Activated CD8-positive, alpha-beta memory T cell treated with anti-CD3 and anti-CD28 coated beads for 48 hours (primary cell): ENCODE measurements around the gene KCTD8.

ENCODE experiments used
- DNase-seq, 3 experiments: peaks; one replicate each; pipeline ENCODE4 v3.0.0-alpha.2; 2020; ENCODE audit warnings: low read depth in 2 of 3, low spot score in 2 of 3

The KCTD8 gene

DNA sequence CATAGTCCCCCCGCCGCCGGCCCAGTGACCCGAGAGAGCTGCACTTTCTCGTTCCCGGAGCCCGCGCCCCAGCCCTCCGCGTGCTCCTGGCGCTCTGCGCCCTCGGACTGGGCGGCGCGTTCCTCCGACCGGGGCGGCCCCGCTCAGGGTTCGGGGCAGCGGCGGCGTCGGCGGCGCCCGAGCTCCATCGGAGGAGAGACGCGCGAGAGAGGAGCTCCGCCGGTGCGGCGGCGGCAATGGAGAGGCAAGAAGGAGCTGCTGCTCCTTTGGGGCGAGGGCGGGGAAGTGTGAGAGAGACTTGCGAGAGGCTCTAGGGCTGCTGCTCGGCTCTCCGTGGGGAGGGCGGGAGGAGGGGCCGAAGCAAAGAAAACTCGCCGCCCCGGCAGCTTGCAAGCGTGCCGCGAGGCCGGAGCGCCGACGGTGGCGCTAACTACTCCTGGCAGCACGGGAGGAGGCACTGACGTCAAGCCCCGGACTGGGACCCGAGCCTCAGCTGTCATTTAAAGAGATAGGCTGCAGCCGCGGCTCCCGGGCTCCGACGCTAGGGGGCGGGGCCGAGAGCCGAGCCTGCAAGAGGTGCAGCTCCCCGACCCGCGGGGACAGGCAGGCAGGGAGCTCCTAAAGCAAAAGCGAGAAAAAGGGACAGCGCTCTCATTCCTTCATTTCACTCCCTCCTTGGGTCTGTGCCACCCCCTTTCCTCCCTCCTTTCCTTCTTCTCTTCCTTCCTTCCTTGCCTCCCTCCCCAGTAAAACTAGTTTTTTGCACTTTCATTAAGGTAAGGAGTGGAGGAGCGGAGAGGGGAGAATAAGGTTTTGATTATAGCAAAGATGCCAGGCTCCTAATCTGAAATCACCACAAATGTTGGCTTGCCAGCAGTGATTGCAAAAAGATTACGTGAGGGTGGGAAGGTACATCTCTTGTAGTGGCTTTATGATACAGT, at the start of gene KCTD8:
TSS of gene KCTD8 (minus strand) at position 289 of the 941 bp plus-strand sequence.
- DNase-seq, result peak; percentile 28 to 44 (median 30)

DNA sequence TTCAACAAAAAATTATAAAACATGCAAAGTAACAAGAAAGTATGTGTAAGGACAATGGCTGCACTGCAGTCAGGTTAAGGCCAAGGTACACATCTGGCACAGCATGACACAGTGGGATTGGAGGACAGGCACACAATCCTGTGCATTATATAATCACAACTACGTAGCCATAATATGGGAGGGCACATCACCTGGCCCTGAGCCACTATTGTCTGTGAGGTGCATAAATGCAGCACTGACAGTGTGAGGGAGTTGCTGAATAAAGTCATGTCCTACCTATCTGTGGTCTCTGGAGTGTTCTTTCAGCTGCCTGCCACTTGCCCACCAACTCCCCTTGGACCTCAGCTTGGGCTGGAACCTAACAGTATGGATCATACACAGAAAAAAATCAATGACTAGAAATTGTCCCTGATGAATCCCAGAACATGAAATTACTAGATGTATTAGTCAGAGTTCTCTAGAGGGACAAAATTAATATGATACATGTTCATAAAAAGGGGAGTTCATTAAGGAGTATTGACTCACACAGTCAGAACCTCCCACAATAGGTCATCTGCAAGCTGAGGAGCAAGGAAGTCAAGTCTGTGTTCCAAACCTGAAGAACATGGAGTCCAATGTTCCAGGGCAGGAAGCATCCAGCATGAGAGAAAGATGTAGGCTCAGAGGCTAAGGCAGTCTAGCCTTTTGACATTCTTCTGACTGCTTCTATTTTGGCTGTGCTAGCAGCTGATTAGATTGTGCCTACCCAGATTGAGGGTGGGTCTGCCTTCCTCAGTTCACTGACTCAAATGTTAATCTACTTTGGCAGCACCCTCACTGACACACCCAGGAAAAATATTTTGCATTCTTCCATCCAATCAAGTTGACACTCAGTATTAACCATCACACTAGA, 46.4 kb upstream of the KCTD8 start:
- no peak for DNase-seq

DNA sequence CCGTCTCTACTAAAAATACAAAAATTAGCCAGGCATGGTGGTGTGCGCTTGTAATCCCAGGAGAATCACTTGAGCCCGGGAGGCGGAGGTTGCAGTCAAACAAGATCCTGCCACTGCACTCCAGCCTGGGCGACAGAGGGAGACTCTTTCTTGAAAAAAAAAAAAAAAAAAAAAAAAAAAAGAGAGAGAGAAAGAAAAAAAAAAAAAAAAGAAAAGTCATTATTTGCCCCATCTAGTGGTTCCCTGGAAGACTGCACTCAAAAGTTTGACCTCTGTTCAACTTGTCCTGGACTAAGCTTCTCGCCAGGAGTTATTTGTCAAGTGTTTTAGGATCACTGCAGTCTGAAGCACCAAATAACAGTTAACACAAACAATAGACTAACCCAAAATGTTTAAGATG, 45.3 kb upstream of the KCTD8 start:
- no peak for DNase-seq

DNA sequence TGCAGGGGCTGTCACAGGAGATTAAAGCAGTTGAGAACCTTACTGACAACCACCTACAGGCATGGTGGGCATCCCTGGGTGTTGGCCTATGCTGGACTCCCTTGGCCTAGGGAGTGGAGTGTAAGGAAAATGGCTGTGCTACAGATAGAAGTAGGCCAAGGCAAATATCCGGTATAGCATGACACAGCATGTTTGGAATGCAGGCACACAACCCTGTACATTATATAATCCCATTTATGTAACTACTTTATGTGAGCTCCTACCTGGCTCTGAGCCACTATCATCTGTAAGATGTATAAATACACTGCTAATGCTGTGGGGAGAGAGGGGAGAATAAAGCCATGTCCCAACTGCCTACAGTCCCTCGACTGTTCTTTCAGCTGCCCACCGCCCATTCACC, 38.7 kb upstream of the KCTD8 start:
- DNase-seq, result no peak

DNA sequence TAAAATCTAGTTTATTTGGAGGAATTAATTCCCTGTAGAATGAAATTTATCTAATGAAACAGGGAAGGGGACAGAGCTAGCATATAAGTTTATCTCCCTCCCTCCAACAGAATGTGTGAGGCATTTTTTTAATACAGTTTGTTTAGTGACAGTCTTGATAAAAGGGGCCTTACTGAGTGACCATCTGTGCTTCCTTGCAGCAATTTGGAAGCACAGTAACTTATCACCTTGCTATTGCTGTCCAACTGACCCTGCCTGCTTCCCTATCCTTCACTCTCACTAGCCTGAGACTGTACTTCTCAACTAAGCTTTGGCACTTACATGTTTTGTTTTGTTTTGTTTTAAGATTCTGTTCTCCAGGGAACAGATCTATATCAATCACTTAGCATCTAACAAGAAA, 31.1 kb upstream of the KCTD8 start:
- DNase-seq, result no peak

DNA sequence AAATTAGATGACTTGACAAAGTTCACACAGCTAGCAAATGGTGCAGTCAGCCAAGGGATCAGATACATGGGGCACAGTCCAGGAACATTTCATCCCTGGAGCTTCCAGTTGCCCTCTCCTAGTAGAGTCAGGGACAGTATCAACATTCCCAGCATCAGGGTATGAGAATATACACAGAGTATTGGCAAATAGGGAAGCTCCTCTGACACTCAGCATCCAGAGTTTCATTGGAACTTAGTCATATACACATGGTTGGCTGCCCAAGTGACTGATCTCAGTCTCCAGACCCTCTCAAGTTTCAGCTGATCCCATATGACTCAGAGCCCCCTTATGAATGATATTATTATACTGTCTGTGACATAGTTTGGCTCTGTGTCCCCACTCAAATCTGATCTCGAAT, 13.7 kb upstream of the KCTD8 start:
- DNase-seq, result no peak

DNA sequence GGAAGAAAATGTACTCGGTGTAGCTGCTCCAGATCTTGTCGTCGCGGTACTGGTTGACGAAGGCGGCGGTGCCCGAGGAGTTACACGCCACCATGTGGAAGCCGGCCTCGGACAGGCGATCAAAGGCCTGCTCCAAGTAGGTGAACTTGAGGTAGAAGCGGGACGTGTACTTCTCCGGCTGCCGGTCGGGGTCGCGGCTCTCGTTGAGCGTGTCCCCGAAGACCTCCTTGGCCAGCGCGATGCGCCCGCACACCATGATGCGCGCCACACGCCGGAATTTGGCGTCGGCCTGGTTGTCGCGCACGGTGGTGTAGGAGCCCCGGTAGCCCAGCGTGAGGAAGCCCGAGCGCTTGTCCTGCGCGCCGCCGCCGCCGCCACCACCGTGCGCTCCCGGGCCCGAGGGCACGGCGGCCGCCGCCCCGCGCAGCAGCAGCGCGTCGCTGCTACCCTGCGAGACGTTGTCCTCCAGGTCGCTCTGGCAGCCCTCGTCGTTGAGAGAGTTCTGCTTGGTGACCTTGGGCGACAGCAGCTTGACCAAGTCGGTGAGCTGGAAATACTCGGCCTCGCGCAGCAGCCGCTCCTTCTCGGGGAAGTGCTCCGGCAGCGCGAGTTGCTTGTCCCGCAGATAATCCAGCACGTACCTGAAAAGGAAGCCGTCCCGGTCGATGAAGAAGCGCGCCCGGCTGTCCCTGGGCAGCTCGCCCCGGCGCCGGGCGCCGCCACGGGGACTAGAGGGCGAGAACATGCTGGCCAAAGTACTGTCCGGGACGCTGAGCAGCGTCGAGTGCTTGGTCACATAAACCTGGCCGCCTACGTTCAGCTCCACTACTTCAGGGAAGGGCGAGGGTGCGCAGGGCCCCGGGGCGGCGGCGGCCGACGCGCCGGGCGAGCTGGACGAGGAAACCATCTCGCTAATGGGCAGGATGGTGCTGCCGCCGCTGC, 775 bp downstream of the KCTD8 start:
- DNase-seq, result no peak

DNA sequence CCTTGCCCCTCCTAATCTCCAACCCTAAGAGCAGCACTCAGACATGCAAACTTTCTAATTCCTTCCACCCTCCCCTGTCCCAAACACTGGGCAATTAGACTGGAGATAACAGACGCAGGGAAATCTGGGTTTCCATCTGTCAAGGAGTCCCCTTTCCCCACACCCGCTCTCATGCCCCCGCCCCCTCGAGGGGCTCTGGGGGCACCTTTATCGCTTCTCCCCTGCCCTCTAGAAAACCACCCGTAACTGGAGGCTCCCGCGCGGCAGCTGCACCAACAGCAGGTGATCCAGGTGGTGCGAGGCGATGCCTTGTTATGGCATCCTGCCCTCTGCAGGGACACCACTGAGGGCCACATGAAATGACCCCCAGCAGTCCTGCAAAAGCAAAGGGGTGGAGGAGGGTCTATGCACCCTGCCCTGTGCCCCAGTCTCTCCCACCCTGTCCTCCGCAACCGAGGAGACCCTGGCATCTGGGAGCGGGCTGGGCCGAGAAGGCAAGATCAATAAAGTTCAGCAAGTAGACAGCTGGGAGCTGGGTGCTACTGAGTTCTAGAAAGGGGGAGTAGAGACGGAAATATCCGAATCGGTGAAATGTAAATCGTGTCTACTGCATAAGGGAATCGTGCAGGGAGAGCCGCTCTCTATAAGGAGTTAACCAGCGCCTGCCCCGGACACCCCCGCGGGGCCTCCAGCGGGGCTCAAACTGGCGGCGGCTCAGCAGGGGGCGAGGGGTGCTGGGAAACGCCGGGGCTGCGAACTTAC, 1.6 kb downstream of the KCTD8 start:
- DNase-seq, result no peak

DNA sequence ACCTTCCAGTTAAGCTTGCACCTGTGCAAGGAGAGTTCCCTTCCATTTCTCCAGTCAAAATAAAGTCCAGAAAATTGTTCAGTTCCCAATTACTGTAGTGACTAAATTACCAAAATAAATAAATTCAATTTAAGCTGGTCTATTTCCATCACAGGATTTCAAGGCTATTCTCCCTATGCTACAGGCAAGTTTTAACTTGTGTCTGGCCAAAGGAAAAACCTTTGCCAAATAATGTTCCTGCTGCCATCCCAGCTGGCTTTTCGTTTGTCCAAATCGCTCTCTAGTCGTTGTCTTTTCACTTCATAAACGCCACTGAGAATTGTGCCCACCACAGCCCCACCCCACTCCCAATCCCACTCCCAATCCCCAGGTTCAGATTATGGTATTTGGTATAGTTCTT, 2.4 kb downstream of the KCTD8 start:
- DNase-seq, result no peak

DNA sequence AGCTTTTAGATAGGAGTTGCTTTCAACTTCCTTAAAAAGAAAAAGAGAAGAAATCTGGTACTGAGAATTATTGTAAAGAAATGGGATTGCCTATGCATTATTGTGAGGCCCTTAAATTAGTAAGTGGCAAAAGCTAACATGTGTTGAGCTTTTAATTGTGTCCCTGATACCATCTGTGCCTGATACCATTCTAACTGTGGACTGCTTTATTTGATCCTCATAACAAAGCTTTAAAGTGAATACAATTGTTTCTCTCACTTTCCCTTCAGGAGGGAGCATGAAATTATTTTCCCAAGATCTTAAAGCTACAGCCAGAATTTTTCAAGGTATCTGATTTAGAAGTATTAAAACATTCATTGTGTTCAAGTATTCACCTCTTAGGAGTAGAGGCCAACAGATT, 9.9 kb downstream of the KCTD8 start:
- DNase-seq, result no peak

DNA sequence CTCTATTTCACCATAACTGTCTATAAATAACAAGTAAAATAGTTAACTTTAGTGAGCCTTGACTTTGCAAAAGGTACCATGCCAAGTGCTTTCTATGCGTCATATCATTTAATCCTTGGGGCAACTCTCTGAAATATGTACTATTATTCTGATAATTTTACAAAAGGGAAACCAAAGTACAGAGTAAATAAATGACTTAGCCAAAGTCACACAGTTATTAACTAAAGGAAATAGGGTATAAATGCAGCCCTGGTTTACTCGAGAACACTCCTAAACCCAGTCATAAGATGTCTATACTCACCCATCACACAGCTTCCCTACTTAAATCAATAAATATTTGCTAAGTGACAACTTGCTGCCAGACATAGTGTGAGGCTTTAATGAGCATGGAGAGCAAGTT, 14.4 kb downstream of the KCTD8 start:
- DNase-seq, result no peak

DNA sequence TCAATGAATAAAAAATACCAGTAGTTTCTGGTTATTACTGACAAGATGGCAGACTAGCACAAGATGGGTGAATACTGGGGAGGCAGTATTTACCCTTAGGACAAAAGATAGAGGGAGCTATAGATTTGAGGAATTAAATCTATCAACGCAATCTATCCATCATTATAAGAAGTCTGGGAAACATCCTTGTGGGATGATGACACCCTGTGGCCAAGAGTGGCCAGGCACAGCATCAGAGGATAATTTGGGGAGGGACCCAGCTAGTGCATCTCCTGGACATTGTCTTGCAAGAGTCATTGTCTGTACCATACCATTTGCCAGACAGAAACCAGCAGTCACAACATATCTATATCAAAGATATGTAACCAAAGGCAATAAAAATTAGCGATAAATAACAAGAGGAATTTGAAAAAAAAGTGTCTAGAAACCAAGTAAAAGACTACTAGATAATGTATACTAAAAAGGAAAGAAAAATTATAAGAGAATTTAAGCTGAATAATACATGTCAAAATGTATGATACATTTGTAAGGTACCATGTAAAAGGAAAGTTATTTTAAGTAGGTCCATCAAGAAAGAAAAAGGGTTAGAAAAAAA, 22.9 kb downstream of the KCTD8 start:
- no peak for DNase-seq

DNA sequence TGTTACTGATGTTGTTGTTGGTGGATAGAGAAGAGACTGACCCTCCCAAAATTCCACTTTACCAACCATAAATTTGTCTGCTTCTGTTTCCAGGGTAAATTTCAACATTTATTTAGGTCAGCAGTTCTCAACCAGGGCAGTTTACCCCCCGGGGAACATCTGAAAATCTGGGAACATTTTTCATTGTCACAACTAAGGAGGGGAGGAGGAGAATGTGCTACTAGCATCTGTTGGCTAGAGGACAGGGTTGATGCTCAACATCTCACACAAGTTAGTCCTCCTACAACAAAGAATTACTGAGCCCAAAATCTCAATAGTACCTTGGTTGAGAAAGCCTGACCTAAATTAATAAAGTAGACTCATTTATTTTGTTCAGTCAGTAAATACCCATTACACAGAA, 25.7 kb downstream of the KCTD8 start:
- DNase-seq, result no peak

DNA sequence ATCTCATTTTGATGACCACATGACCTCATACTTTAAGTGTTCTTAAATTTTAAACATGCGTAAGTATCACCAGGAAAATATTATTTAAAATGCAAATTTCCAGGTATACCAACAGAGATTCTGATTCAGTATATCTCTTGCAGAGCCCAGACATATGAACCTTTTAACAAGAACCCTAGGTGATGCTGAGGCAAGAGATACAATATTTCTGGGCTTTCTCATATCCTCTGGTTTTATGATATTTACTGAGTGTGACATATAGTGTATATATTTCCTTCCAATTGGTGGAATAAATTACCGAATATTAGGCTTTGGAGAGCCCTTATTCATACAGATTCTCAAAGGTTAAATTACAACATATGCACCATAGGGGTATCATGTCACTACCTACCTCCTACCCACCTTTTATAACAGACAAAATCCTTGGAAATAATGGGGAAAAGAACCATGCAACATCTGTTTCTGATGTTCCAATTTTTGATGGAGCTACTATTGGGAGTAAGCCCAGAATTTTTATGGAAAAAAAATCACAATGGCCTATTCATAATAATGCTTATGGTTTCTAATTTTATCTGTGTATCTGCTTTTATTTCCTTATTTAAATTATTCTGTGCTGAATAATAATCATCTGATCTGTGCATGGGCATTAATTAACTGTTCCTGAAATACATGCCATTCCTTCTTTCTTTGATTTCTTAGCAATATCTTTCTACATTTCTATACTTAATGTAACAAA, 27.1 kb downstream of the KCTD8 start:
- no peak for DNase-seq

DNA sequence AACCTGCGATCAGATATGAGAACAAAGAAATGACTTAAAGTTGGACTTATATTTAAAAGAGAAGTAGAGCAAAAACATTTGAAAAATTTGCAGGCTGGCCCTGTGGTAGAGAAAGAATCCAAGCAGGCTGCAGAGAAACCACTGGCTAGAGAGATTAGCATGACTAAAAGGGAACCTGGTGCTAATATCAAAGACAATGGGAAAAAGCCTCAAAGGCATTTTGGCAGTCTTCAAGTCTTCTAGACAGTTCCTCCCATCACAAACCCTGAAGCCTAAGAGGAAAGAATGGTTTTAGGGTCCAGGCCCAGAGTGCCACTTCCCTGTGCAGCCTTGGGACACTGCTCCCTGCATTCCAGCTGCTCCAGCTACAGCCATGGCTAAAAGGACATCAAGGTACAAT, 33.4 kb downstream of the KCTD8 start:
- no peak for DNase-seq

DNA sequence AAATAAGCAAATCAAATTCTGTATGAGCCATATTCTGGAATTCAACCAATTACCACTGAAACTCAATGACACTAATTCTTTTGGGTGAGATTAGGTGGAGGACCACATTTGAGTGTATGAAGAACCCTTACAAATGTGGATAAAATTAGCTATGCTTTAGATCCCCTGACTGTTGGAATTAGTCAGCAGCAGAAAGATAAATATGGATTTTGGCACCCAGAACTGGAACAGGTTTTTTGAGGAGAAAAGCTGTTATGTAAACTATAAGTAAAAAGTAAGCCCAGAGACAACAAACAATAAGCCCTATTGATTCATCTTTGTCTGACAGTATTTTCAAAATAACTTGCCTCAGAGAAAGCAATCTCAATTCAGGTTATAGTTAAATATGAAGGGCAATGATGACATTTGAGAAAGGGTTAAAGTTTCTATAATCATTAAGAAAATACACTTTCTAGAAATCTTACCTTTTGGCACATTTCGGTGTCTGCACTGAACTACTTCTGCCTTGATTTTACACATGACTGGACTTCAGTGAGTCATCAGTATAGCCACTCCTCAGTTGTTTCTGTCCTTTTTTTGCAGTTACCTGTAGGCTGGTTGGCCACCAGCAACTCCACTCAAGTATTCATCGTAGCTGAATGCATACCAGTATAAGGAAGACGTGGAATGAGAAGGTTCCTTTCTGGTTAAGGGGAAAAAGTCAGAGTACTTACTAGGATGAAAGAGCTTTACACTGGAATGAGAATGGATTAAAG, 80.0 kb downstream of the KCTD8 start:
- no peak for DNase-seq

DNA sequence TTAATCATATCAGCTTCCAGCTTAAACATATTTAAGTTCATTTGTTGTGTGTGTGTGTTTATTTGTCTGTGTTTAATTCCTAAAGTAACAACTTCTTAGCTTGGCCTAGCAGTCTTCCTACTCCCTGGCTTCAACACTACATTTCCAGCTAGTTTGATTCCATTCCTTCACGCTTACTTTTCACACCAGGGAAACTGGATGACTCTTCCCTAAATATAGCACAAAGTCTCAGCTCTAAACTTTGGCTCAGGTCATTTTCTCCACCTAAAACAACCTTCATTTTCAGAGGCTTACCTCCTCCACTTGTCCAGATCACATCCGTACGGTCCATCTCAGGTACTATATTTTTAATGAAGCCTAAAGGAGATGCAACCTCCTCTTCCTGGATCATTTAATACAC, 94.4 kb downstream of the KCTD8 start:
- no peak for DNase-seq

DNA sequence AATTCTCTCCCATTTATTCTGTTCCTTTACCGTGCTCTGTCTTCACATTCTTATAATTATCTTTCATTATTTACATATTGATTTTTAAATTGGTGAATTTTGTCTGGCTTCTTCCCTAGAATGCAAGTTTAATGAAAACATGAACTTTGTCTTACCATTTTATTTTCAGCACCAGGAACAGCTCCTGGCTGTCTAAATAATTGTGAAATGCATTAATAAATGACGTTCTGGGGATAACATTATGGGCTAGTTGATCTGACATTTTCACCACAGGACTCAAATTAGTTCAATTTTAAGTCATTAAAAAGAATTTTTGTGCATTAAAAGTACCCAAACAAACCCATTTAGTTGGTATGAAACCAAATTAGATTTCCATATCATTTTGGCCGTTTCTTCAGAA, 97.5 kb downstream of the KCTD8 start:
- no peak for DNase-seq
